ENCODE results near the gene GTF2H2C_2.
"Not testable (repeated sequence)": the region's sequence is repeated elsewhere in the genome, so short reads cannot be mapped to it uniquely, and the experiment has no call there.

GTF2H2C_2 gene

DNA sequence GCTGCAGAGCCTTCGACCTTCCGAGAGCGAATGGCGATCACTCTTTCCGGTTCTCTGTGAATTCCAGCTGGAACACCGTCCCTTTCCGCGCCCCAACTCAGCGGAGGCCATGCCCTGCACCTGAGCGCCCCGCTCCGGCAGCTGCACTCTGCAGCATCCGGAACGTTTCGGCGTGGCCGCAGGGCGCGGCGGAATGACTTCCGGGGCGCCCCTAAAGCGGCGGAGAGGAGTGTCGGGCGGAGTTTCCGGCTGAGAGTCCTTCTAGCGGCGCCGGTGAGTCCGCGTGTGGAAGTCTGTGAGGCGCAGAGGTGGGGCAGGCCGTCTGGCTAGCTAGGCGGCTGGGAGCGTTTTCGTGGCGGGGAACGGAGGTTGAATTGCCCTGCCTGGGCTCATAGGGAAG, at the start of gene GTF2H2C_2:
Gene GTF2H2C_2 (plus strand): TSS at position 252 of the 400 bp plus-strand sequence.
- not testable (repeated sequence) for DNase-seq

DNA sequence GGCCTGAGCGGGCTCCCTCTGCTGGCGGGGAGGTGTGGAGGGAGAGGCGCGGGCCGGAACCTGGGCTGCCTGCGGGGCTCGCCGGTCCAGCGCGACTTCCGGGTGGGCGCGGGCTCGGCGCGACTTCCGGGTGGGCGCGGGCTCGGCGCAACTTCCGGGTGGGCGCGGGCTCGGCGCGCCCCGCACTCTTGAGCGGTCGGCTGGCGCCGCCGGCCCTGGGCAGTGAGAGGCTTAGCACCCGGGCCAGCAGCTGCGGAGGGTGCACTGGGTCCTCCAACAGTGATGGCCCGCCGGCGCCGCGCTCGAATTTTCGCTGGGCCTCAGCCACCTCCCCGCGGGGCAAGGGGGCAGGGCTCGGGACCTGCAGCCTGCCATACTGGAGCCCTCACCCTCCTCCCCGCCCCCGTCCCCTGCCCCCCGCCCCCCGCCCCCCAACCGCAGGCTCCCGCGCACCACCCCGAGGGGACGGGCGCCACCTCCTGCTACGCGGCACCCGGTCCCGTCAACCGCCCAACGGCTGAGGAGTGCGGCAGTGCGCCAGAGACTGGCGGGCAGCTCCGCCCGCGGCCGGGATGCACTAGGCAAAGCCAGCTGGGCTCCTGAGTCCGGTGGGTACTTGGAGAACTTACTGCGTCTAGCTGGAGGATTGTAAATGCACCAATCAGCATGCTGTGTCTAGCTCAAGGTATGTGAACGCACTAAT, 14.0 kb upstream of the GTF2H2C_2 start:
- peak; percentile 49 for DNase-seq

DNA sequence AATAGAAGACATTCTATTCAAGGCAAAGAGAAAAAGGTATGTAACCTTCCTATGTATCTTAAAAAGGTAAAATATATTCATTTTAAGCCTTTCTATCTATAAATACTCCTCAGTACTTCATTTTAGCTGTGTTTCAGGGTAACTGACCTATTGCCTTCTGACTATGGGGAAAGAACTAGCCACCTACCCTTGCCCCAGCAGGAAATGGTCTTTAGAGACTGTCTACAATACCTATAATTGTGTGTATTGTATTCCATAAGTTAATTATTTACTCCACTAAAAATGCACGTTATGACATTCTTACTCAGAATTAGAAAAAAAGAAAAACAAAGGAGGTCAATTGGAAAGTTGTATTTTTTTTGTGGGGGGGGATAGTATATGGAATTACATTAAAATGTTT, 6.2 kb downstream of the GTF2H2C_2 start:
- DNase-seq: not testable (repeated sequence)

DNA sequence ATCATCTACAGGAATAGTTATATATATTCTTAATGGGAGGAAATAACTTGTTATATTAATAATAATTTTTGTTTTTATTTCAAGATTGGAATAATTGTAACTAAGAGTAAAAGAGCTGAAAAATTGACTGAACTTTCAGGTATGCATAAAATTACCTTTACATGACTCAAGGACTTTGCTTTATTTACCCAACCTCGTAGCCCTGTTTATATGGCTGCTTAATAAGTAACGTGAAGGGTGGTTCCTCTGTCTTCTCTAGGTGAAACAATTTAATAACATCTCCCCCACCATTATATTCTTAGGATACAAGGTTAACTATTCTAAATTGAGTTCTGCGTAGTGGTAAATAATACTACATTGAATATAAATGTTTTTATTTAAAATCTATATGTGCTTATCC, 8.0 kb downstream of the GTF2H2C_2 start:
- not testable (repeated sequence) for DNase-seq

- DNase-seq: not testable (repeated sequence)
Observed at GRCh38 chr5:70438518-70438917, 23.4 kb downstream of the GTF2H2C_2 start.

GRCh38 chr5:70449565-70449964, 34.4 kb downstream of the GTF2H2C_2 start:
- not testable (repeated sequence) for DNase-seq

DNA sequence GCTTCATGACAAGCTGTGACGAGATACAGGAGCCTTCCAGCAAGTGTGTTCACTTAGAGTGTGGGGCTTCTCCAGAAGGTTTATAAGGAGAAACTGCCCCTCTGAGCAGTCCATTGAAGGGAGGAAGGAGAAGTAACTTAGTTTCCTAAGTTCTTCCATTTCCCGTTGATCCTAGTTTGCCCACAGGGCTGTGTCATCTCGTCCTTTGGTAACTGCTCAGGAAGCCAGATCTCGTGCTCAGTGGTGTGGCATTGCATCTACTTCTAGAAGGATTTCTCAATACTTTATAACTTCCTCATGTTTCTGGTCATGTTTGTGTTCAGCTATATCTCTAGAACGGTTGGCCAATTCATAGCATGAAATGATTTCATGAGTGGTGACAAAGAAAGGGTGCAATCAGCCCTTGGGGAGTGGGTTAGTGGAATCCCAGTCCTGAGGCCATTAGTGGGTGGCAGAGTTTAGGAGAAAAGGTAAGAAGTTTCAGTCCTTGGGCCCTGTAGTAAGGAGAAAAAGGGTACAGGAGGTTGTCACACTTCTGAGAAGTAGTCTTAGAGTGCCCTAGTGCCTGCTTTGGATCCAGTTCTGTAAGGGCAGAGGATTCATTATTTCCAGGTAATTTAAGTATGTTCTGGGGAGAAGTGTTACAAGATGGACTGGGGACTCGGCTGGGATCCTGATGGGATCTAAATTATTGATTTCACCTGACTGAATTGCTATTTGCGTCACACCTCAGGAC, 36.2 kb downstream of the GTF2H2C_2 start:
- not testable (repeated sequence) for DNase-seq

GRCh38 chr5:70457093-70457492, 41.9 kb downstream of the GTF2H2C_2 start:
- not testable (repeated sequence) for DNase-seq

DNA sequence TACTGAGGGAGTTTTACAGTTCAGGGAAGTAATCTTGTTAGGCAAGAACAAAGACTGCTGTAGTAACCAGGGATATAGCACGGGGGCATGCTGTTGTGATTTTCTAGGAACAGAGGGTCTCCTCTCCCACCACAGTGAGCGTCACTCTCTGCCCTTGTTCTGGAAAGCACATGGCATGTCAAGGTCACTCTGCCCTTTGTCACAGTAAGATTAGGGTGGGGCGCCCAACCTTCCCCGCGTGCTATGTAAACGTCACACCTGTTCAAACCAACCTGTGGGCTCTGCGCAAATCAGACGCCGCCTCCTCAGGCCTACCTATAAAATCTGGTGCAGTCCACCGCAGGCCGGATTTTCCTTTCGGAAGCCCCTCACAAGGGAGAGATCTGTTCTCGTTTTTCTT, 44.0 kb downstream of the GTF2H2C_2 start:
- DNase-seq: not testable (repeated sequence)

DNA sequence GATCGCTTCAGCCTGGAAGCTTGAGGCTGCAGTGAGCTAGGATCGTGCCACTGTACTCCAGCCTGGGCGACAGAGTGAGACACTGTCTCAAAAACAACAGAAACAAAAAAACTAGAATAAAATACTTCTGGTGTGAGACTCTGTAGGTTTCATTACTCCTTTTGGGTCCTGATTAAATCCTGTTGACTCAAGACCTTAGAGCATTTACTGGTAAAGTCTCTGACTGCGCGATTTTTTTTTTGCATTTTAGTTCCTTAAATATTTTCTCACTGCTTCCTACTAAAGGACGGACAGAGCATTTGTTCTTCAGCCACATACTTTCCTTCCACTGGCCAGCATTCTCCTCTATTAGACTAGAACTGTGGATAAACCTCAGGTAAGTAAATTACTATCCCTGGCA, 46.8 kb downstream of the GTF2H2C_2 start:
- DNase-seq: not testable (repeated sequence)

DNA sequence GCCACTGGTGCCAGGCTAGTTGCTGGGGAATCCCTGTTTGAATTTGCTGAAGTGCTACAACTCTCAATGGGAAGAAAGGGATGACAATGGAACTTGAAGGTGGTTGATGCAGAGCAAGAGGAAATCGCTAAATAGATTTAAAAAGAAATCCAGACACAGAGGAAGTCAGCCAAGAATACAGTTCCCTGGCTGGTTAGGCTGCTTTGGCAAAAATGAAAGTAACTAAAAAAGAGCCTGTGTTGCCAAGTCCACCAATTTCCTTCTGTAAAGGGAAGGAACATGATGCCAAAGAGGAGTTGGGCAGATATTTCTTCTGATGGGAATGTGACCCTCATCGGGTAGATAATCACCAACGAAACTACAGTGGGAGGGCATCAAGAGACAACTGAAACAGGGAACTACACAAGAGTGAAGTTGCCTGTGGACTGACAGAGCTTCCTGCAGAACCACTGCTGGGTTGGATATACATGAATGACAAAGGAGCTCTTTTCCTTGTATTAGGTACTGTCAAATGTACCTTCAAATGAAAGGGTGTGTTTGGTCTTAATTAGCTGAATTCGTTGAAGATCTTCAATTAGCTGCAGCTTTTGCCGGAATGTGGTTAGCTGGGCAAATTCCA, 49.0 kb downstream of the GTF2H2C_2 start:
- not testable (repeated sequence) for DNase-seq

DNA sequence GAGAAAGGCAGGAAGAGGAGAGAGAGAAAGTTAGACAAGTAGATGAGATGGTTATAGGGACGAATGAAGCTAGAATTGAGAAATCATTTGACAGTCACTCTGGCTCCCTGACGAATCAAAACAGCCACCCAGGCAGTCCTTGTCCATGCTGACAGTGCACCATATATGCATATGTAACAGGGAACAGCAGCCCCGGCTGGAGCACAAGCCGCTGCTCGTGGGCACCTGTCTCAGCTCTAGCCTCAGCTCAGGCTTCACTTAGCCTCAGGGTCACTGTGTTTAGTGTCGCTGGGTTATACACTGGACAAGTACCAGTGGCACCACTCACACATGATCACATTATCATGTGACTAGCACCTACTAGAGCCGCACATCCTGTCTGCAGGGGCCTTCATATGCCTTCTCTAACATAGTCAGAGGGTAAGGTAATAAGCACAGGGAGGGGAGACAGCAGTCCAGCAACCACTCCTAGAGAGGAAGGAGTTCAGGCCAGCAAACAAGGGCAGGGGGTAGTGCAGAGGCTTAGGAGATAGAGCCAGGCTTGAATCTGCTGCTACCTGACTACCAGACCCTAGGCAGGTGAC, 54.9 kb downstream of the GTF2H2C_2 start:
- DNase-seq: not testable (repeated sequence)

All from dermis blood vessel endothelial cell (primary cell).